IPS-18a (cell line): ENCODE results near the gene GPX7.
"Not testable (repeated sequence)": the region's sequence is repeated elsewhere in the genome, so short reads cannot be mapped to it uniquely, and the experiment has no call there.

ENCODE experiments used
- H3K27ac ChIP-seq: one replicate; pipeline ENCODE4 v1.5.1; 2013; ENCODE audit warnings: low read length
- H3K27me3 ChIP-seq: one replicate; pipeline ENCODE4 v1.6.1; 2013; ENCODE audit warnings: mild to moderate bottlenecking, low read length; ENCODE audit not compliant: control insufficient read depth, insufficient read depth
- H3K36me3 ChIP-seq: one replicate; pipeline ENCODE4 v1.6.1; 2013; ENCODE audit warnings: low read depth, low read length; ENCODE audit not compliant: control insufficient read depth
- H3K4me1 ChIP-seq: one replicate; pipeline ENCODE4 v1.6.1; 2013; ENCODE audit warnings: low read depth, low read length; ENCODE audit not compliant: control insufficient read depth
- H3K4me3 ChIP-seq: one replicate; pipeline ENCODE4 v1.5.1; 2013; ENCODE audit warnings: low read length
- H3K9ac ChIP-seq: one replicate; pipeline ENCODE4 v1.6.1; 2013; ENCODE audit warnings: mild to moderate bottlenecking, low read length, moderate library complexity
- H3K9me3 ChIP-seq: one replicate; pipeline ENCODE4 v1.6.1; 2013; ENCODE audit warnings: low read depth, low read length; ENCODE audit not compliant: control insufficient read depth

GPX7 gene

DNA sequence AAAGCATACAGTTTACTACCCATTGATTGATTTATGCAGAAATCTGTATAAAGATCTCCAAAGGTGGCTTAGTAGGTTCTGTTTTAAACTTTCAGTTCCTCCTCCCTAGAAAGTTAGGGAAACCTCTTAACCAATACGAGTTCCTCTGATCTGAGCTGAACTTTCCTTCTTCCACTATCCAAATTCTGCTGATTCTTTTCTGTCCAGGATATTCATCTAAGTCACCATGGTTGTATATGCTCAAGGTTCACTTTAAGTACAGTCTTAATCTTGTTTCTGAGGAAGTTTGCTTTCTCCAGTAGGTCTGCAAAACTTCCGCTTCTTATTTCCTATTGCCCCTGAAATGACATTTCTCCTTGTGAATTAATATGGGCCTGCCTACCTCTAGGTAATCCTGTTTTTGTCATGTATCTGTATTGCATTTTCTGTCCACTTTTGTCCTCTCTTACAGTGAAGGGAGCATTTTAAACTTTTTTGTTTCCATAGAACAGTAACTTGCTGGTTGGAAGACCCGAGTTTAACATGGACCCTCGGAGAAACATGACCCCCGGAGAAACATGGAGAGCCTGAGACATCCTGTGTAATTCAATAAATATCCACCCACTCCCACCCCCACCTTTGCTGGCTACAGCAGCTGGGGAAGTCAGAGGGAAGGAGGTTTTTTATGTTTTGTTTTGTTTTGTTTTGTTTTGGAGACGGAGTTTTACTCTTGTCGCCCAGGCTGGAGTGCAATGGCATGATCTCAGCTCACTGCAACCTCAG, 32.5 kb upstream of the GPX7 start:
- no peak overlapping the region for H3K9ac ChIP-seq
- no peaks in the 10 kb centered on the region for H3K9me3 ChIP-seq
- H3K4me3 ChIP-seq: no peak overlapping the region
- no peaks in the 10 kb centered on the region for H3K4me1 ChIP-seq
- H3K27me3 ChIP-seq: no peaks in the 10 kb centered on the region
- H3K36me3 ChIP-seq: no peaks in the 10 kb centered on the region
- no peak overlapping the region for H3K27ac ChIP-seq

DNA sequence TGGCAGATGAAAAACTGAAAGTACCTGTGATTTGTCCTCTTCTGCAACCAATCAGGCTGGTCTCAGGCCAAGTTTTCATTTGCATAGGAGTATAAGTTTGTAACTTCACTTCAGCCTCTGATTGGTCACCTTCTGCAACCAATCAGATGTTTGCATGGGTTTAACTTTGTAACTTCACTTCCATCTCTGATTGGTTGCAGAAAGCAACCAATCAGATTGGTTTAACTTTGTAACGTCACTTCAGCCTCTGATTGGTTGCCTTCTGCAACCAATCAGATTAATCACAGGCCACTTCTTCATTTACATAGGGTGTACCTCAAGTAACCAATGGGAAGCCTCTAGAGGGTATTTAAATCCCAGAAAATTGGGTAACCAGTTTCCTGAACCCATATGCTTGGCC, 30.4 kb upstream of the GPX7 start:
- Histone ChIP-seq H3K27ac (no peak overlapping the region), H3K4me1 (no peaks in the 10 kb centered on the region), H3K27me3 (no peaks in the 10 kb centered on the region), H3K36me3 (no peaks in the 10 kb centered on the region), H3K4me3 (no peak overlapping the region), H3K9ac (no peak overlapping the region), H3K9me3 (no peaks in the 10 kb centered on the region)

DNA sequence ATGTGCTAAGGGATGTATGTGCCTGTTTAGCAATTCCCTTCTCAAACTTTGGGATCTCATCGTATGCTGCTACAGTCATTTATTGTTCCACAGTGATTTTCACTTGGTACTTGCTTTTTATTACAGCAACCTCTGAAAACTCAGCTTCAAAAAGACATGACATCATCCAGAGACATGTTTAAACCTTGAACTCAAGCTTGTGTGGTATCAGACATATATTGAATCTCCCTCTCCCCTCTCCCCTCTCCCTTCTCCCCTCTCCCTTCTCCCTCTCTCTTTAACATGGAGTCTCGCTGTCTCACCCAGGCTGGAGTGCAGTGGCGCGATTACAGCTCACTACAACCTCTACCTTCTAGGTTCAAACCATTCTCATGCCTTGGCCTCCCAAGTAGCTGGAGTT, 29.8 kb upstream of the GPX7 start:
- no peaks in the 10 kb centered on the region for H3K4me1 ChIP-seq
- no peak overlapping the region for H3K27ac ChIP-seq
- H3K9me3 ChIP-seq: no peaks in the 10 kb centered on the region
- H3K4me3 ChIP-seq: no peak overlapping the region
- no peaks in the 10 kb centered on the region for H3K27me3 ChIP-seq
- no peaks in the 10 kb centered on the region for H3K36me3 ChIP-seq
- H3K9ac ChIP-seq: no peak overlapping the region

DNA sequence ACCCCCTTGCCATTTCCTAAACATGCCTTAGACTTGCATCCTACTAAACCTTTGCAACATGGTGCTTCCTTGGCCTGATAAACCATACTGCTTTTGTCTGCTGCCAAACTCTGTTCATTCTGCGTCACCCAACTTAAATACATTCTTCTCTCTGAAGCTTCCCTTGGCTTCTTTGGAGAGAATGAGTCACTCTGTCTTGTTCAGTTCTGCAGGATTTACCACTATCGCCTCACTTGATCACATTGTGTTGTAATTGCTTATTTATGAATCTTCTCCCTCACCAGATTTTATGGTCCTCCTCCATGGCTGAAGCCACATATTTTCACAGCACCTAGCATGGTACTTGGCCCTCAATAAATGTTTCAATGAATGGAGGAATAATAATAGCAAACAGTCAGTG, 27.6 kb upstream of the GPX7 start:
- Histone ChIP-seq H3K36me3 (no peaks in the 10 kb centered on the region), H3K4me1 (no peaks in the 10 kb centered on the region), H3K9me3 (no peaks in the 10 kb centered on the region), H3K4me3 (no peak overlapping the region), H3K9ac (no peak overlapping the region), H3K27me3 (no peaks in the 10 kb centered on the region), H3K27ac (no peak overlapping the region)

DNA sequence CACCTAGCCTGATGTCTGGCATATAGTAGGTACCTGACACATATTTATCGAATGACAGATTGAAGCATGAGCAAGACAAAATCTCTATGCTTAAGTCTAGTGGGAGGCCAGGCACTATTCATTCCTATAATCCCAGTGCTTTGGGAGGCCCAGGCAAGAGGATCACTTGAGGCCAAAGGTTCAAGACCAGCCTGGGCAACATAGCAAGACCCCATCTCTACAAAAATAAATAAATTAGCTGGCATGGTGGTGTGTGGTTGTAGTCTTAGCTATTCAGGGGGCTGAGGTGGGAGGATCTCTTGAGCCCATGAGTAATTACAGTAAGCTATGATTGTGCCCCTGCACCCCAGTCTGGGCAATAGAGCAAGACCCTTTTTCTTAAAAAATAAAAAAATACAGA, 26.1 kb upstream of the GPX7 start:
- Histone ChIP-seq H3K36me3 (no peaks in the 10 kb centered on the region), H3K27ac (no peak overlapping the region), H3K27me3 (no peaks in the 10 kb centered on the region), H3K9me3 (no peaks in the 10 kb centered on the region), H3K4me1 (no peaks in the 10 kb centered on the region), H3K9ac (no peak overlapping the region), H3K4me3 (no peak overlapping the region)

DNA sequence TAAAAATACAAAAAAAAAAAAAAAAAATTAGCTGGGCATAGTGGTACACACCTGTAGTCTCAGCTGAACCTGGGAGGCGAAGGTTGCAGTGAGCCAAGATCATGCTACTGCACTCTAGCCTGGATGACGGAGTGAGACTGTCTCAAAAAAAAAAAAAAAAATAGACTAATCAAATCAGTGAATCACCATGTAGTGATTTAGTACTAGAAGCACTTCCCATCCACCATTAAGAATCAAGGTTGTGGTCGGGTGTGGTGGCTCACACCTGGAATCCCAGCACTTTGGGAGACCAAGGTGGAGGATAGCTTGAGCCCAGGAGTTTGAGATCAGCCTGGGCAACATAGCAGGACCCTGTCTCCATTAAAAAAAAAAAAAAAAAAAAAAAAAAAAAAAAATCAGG, 24.1 kb upstream of the GPX7 start:
- not testable (repeated sequence) for H3K4me3 ChIP-seq, H3K27ac ChIP-seq, H3K27me3 ChIP-seq, H3K9me3 ChIP-seq, H3K9ac ChIP-seq, H3K36me3 ChIP-seq, H3K4me1 ChIP-seq

DNA sequence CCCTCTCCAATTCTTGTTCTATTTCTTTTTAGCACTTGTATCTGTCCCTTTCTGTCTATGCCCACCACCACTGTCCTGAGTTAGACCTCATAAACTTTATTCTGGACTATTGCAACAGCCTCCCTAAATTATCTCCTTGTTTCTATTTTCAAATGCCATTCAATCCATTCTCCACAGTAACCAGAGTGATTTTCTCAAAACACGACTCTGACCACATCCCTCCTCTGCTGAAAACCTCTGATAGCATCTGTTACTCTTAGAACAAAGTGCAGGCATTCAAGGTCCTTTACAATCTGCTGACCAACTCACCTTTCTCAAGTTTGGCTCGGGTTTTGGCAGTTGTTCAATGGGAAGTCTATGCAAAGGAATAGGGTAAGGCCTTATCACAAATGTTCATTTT, 22.8 kb upstream of the GPX7 start:
- no peak overlapping the region for H3K9ac ChIP-seq
- H3K36me3 ChIP-seq: no peaks in the 10 kb centered on the region
- H3K27ac ChIP-seq: no peak overlapping the region
- H3K4me3 ChIP-seq: no peak overlapping the region
- H3K9me3 ChIP-seq: no peaks in the 10 kb centered on the region
- no peaks in the 10 kb centered on the region for H3K27me3 ChIP-seq
- no peaks in the 10 kb centered on the region for H3K4me1 ChIP-seq

DNA sequence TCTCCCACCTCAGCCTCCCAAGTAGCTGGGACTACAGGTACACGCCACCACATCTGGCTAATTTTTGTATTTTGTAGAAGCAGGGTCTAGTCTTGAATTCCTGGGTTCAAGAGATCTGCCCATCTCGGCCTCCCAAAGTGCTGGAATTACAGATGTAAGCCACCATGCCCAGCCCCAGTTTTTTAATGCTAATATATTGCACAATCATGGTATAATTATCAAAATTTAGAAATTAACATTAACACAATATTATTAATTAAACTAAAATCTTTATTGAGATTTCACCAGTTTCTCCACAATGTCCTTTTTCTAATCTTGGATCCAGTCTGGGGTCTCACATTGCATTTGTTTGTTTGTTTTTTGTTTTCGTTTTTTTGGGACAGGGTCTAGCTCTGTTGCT, 21.9 kb upstream of the GPX7 start:
- no peak overlapping the region for H3K27ac ChIP-seq
- H3K4me1 ChIP-seq: no peaks in the 10 kb centered on the region
- no peak overlapping the region for H3K9ac ChIP-seq
- no peaks in the 10 kb centered on the region for H3K27me3 ChIP-seq
- no peaks in the 10 kb centered on the region for H3K36me3 ChIP-seq
- H3K9me3 ChIP-seq: no peaks in the 10 kb centered on the region
- H3K4me3 ChIP-seq: no peak overlapping the region

DNA sequence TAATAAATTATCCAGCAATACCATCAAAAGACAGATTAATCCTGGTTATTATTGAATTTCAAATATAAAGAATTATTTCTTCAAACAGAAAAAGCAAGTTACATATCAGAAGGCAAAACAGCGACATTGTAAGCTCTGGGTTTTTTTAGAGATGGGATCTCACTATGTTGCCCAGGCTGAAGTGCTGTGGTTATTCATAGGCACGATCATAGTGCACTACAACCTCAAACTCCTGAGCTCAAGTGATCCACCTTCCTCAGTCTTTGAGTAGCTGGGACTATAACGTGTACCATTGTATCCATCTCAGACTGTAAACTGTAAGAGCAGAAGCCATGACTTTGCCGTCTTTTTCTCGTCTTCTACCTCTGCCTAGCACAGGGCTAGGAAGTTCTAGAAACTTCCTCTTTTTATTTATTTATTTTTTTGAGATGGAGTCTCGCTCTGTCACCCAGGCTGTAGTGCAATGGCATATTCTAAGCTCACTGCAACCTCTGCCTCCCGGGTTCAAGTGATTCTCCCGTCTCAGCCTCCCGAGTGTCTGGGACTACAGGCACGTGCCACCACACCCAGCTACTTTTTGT, 20.0 kb upstream of the GPX7 start:
- Histone ChIP-seq H3K9ac (no peak overlapping the region), H3K4me3 (no peak overlapping the region), H3K4me1 (no peaks in the 10 kb centered on the region), H3K36me3 (no peaks in the 10 kb centered on the region), H3K27ac (no peak overlapping the region), H3K27me3 (no peaks in the 10 kb centered on the region), H3K9me3 (no peaks in the 10 kb centered on the region)

DNA sequence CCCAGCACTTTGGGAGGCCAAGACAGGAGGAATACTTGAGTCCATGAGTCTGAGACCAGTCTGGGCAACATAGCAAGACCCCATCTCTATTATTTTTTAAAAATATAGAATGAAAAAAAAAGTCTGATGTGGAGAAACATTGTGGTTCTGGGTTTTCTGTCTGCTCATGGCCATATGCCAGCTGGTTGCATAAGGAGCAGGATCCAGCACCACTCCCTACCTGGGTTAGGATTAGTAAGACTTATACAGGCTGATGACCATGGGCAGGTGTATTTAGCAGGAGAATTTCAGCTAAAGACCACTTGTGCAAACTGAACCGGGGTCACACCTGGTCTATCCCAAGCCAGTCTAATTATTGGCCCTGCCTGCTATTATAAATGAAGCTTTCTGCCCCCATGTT, 16.7 kb upstream of the GPX7 start:
- Histone ChIP-seq H3K4me1 (peaks cover 9% of the 10 kb centered on the region), H3K9me3 (no peaks in the 10 kb centered on the region), H3K4me3 (no peak overlapping the region), H3K36me3 (no peaks in the 10 kb centered on the region), H3K27me3 (no peaks in the 10 kb centered on the region), H3K9ac (no peak overlapping the region), H3K27ac (no peak overlapping the region)

DNA sequence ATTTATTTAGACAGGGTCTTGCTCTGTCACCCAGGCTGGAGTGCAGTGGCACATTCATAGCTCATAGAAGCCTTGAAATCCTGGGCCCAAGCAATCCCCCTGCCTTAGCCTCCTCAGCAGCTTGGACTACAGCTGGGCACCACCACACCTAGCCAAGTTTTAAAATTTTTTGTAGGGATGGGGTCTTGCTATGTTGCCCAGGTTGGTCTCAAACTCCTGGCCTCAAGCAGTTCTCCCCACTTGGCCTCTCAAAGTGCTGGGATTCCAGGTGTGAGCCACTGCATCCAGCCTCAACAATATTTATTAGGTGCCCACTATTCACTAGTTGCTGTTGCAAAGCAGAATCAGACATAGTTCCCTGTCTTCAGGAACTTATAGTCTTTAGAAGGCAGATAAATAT, 14.1 kb upstream of the GPX7 start:
- Histone ChIP-seq H3K9me3 (no peaks in the 10 kb centered on the region), H3K27me3 (no peaks in the 10 kb centered on the region), H3K36me3 (no peaks in the 10 kb centered on the region), H3K4me3 (no peak overlapping the region), H3K9ac (no peak overlapping the region), H3K27ac (no peak overlapping the region), H3K4me1 (peaks cover 11% of the 10 kb centered on the region)

DNA sequence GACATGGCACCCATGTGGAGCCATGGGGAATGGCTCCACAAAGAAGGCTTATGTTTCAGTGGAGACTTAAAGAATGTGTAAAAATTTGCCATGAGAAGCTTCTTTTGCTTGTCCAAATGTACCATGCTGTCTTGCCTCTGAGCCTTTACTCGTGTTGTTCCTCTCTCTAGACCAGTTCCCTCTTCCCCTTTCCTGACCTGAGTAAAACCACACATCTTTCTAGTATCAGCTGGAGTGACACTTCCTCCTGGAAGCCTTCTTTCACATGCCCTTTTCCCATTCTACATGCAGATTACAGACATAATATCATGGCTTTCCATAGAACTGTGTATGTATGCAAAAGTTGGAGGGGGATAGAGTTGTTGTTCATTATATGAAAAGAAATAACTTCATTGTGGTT, 13.6 kb upstream of the GPX7 start:
- Histone ChIP-seq H3K9me3 (no peaks in the 10 kb centered on the region), H3K4me3 (no peak overlapping the region)

More for the DNA sequence above, 13.6 kb upstream of the GPX7 start:
- Histone ChIP-seq H3K4me1 (peaks cover 11% of the 10 kb centered on the region), H3K36me3 (no peaks in the 10 kb centered on the region), H3K27me3 (no peaks in the 10 kb centered on the region), H3K9ac (no peak overlapping the region), H3K27ac (no peak overlapping the region)
